KBM-7 (cell line): ENCODE results near the gene PTPN2.

Source experiments
- DNase-seq: peaks from one replicate; pipeline ENCODE4 v3.0.0-alpha.2; 2015
- in situ Hi-C: fragments of 300-500 bp; cut with MboI; formaldehyde crosslinking; loops from 2 replicates; pipeline ENCODE4 v1.14.3; 2020; ENCODE audit warnings: low sequenced_read_pairs, low pct_unique_long_range_greater_than_20kb, mixed read lengths

Gene PTPN2

DNA sequence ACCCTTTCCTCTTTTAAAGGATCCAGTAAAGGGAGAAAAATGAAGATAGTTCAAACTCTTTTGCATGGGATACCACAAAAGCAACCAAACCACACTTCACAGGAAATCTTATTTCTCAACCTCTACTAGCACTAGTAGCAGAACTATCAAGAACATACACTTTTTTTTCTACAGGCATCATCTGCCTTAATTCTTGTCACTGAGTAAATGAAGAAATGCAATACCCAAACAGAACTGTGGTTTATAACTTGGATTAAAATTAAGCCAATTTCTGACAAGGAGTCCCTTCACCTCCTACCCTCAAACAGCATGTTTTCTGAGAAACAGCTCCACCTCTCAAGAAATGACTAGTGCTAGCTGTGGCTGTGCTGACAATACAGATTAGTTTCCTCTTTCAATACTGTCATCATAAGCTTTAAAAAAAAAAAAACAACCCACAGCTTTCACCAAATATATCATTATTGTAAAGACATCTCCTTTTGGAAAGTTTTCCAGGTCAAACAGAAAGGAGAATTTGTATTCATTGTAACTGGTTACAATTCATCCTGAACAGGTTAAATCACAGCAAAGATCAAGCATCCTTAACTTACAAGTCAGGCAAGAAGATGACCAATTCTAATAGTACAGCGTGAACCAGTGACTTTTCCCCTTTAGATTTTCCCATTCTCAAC lies 44.4 kb downstream of the PTPN2 start:
- peak; percentile 53 for DNase-seq

DNA sequence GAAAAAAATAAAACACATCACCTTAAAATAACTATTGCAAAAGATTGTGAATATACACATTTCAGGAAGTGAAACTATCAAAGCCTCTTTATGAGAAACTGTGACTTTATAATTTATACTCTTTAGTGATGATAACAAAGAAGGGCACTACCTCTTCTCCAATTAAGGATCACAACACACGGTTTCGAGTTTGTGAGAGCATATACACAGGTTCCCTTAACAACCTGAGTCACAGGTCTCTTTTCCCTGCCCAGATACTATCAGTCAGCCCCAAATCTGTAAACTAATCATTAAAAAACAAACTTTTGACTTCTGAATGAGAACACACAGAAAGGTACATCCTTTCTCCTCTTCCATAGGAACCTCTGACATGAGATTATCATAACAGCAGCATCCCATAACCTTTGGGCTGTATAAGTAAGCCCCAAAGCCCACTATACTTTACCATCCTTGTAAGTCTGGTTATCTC lies 44.9 kb downstream of the PTPN2 start:
- in situ Hi-C loops: no loop called here
- no peak for DNase-seq

More for the DNA sequence above, 44.4 kb downstream of the PTPN2 start:
- in situ Hi-C loops: no loop called here

DNA sequence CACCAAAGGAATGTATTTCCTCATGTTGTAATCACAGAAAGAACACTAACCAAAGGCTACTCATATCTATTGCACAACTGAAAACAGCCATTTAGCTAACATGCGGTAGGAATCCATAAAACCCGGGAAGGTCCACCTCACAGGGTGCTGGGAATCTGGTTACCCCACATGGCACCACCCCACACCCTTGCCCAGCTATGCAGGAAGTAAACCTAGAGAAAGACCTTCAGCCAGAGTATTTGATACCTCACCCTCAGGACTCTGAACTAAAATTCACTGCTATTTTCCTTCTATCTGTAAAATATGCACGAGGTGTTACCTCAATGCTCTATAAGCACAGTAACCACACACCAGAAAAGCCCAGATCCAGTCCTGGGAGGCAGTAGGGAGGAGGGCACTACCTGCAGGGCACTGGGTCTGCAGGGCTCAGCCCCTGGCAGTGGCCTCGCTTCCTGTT lies 45.8 kb downstream of the PTPN2 start:
- peak; percentile 47 for DNase-seq

DNA sequence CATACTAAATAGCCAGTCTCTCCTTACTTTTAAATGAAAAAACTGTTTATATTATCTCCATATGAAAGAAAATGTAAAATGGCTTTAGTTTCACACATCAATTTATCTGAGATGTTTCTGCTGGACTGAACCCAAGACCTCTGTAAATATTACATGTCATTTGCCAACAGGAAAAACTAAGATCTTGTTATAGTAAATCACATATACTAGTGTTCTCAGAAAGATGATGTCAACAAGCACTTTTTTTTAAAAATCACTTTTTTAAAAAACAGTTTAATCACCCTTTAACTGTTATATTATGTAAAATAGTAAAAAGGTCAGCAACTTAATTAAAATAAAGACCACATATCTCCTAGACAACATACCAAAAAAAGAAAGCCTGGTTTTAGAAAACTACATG lies 46.3 kb downstream of the PTPN2 start:
- in situ Hi-C loops: no loop called here
- no peak for DNase-seq

More for the DNA sequence above, 45.8 kb downstream of the PTPN2 start:
- in situ Hi-C loops: no loop called here

DNA sequence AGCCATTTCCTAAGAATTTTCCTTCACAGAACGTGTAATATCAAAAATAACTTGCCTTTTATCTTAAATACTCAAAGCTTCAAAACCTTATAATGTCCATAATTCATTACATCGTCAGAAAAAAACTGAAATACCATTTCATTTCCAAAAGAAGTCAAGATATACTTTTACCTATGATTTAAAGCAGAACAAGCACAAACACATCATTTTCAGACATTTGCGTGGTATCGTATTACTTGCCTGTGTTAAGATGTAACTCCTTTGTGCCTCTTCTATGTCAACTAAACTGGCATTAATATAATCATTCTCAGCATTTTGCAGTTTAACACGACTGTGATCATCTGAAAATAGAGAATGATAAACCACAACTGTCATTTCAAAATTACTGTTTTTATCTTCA lies 47.5 kb downstream of the PTPN2 start:
- in situ Hi-C loops: no loop called here
- no peak for DNase-seq

DNA sequence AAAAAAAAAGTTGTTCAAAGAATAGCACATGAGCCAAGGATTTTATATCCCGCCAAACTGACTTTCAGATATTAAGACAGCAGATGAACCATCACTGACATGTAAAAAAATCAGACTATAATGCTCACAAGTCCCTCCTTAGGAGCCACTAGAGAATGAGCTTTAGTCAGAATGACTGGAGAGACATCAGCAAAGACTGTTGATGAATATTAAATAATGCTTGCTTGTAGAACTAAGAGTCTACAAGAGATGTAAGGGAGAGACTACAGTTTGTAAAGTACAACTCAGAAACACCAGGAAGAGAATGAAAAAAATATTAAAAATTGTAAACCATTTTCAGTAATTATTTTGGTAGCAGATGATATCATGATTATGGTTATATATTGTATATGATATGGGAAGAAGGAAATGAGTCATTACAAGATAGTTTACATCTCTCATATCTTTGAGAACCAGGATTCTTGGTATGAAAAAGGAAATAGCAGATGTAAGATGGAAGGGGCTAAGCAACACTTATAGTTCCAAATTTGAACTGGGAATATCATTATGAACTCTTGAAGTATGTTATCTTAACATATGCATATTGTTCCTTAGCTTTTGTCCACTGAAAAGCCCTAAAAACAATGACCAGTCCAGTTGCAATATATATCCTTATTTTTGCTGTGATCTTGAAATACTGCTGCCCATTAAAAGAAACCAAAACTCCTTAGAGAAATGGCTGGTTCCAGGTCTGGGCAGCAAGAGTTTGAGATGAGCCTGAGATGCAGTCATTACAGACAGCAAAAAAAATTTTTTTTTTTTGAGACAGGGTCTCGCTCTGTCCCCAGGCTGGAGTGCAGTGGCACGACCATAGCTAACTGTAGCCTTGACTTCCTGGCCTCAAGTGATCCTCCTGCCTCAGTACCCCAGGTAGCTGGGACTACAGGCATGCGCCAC lies 55.7 kb downstream of the PTPN2 start:
- no peak for DNase-seq
- in situ Hi-C loops: no loop called here

DNA sequence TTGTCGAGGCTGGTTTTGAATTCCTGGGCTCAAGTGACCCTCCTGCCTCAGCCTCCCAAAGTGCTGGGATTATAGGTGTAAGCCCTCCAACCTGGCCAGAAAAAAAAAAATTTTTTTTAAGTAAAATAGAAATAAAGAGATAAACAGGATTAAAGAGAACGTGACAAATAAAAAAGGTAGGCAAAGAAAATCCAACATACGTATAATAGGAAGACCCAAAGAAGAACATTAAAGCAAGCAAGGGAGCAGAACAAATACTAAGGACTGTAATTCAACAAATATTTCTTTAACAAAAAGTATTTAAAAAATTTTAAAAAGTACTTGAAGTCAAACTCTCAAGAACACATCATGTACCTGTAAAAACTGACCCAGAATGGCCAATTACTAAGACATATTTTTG lies 56.4 kb downstream of the PTPN2 start:
- in situ Hi-C loops: no loop called here
- no peak for DNase-seq

DNA sequence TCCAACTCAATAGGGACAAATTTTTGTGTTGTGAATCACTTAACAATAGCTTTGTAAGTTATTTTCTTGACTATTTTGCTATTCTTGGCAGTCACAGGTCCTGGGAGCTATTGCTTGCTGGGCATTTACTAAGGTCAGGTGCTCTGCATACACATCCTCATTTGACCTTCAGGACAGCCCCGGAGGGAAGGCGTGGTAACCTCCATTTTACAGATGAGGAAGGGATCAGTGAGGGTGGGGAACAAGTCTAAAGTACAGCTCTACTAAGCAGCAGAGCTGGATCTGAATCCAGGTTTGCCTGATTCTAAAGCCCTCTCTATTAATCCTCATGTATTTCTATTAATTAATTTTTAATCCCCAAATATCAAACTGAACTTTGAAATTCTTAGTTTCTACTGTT lies 58.8 kb downstream of the PTPN2 start:
- DNase-seq: no peak
- in situ Hi-C loops: no loop called here

DNA sequence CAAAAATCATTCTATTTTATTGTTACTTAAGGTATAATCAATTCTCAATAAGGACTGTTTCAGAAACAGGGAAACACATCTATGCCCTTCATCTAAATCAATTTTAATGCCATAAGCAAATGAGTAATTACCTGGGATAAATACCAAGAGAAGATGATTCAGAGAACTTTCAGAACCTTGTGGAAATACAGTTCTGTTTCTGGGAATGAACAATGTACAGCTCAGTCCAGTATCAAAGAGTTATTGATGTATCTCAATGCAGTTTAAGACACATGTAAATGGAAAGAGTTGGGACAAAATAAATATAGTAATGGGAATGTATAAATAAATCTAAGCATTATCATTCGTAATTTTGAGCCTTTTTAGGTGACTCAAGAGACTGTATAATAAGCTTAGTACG lies 60.1 kb downstream of the PTPN2 start:
- in situ Hi-C loops: no loop called here
- no peak for DNase-seq

DNA sequence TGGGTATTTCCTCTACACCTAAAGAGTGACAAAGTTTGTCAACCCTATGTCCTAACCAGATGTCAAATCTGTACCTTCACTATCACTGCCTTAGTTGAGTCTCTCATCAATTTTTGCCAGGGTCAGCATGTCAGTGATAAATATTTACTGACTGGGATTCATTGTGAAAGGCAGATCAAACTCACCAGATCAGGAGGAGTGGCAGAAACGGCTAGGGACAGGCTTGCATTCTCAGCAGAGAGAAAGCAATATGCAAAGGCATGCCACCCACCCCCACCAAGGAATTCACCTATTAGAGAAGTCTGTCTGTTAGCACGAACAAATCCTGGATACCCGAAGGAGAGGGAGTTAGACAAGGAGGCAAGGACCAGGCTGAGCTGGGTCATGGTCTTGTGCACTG lies 62.6 kb downstream of the PTPN2 start:
- in situ Hi-C loops: no loop called here
- DNase-seq: no peak

DNA sequence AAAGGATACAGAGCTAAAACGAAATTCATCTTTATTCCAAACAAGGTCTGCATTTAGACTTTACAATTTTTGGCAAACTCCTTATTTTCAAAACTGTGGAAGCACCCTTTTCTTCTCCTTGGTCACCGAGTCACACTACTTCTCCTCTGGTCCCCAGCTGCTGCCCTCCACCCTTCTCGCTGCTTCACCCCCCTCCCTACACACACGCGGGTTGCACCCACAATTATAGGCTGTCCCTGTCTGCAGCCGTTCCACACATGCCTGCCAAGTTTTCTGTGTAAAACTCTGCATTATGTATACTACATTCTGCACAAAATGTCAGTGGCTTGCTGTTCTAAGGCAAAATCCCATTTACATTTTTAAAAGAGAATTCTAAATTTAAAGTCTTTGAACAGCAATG lies 63.5 kb downstream of the PTPN2 start:
- DNase-seq: no peak
- in situ Hi-C loops: no loop called here

DNA sequence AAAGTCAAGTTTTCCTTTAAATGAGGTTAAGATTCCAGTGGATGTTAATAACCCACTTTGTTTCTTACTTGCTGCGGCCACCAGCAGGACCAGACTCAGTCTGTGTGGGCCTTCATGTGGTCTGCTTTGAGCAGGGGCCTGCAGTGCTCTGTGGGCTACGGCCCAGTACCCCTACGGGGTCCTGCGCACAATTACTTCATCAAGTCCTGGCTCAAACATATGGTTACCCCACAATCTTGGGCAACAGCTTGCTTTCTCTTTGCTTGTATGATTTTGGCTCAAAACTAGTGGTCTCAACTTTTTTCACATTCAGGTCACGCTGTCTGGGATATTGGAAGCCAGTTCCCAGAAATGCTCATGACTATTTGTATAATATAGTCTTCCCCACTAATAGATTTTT lies 64.2 kb downstream of the PTPN2 start:
- no peak for DNase-seq
- in situ Hi-C loops: no loop called here

DNA sequence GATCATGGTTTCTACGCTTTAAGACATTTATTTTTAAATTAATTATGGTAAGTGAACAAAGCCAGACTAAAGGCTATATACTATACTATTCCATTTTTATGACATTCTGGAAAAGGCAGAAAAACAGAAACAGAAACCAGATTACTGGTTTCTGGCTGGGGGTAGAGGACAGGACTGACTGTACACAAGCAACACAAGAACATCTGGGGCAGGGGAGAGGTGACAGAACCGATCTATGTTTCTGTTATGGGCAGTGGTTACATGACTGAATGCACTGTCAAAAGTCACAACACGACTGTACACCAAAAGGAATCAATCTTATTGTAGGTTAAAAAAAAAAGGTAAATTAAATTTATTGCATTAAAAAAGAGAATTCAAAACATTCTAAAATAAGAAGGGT lies 64.7 kb downstream of the PTPN2 start:
- in situ Hi-C loops: no loop called here
- DNase-seq: no peak

DNA sequence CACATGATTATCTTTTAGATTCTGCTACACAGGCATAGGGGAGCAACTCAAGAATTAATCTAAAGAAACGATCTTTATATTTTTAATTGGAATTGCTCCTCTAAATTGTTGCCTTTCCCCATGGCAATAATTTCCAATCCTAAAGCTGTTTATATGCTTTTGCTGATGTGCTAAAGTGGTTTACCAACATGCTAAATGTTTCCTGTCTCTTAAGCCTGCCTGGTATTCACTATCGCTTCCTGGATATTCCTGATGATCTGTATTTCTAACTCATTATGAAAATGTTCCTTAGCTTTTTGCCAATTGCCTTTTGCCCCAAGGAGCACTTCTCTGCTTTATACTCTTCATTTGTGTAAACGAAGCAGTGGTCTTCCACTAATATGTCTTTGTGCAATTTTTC lies 65.8 kb downstream of the PTPN2 start:
- in situ Hi-C loops: no loop called here
- DNase-seq: no peak

DNA sequence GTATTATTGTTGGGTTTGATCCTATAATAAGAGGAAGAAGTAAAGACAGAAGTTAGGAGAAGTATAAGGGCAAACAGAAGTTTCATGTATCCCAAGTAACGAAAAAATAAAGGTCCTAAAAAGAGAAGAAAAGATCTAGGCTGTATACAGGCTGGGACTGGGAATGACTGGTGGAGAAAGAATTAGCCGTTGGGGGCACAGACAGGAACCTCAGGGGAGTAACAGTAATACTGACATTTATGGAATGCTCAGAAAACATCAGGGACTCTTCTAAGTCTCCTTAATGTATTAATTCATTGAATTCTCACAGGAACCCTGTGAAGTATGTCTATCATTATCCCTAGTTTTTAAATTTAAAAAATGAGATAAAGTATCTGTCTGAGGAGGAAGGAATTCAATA lies 67.6 kb downstream of the PTPN2 start:
- DNase-seq: no peak
- in situ Hi-C loops: no loop called here

DNA sequence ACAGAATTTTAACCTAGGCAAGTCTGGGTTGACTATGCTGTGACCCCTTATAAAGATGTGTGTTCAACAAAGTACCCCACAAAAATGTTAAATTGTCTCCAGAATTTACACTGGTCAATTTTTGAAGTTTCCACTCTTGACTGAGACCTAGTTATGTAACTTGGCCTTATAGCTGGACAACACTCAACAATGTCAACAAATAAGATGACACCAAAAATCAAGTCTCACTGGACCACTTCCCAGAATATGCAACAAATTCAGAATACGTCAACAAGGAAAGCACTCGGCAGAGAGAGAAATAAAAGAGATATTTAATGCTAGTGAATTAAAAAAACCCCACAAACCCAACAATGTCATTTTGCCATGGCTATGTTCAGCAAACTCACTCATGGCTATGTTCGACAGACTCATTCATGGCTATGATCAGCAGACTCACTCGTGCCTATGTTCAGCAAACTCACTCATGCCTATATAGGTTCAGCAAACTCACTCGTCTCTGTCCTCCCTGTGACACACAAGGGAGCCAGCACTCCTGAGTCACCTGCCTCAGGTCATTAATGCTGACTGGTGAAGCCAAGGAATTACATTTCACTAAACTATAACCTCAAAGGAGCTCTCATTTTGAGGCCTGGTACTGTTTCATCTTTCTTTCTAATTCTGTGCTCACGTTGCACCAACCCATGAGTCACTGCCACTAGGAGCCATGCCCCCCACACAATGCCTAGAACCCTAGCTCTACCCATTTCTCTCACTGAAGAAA lies 72.7 kb downstream of the PTPN2 start:
- in situ Hi-C loops: no loop called here
- no peak for DNase-seq

DNA sequence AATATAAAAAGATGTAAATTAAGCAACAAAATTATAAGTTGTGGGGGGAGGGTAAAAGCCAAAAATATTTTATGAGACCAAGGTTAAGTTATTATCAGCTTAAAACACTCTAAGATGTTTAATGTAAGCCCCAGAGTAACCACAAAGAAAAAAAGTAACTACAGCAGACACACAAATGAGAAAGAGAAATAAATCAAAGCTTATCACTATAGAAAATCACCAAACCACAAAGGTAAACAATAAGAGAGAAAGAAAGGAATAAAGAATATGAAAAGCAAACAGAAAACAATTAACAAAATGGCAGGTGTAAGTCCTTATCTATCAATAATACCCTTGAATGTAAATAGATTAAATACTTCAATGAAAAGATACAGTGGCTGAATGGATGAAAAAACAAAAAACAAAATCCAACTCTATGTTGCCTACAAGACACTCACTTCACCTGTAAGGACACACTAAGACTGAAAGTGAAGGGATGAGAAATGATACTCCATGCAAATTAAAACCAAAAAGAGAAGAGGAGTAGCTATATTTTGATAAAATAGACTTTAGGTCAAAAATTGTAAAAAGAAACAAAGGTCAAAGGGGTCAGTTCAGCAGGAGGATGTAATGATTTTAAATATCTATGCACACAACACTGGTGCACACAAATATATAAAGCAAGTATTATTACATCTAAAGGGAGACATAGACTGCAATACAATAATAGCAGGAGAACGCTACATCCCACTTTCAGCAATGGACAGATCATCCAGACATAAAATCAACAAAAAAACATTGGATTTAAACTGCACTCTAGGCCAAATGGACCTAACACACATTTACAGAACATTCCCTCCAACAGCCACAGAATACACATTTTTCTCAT lies 80.7 kb downstream of the PTPN2 start:
- no peak for DNase-seq
- in situ Hi-C loops: no loop called here

DNA sequence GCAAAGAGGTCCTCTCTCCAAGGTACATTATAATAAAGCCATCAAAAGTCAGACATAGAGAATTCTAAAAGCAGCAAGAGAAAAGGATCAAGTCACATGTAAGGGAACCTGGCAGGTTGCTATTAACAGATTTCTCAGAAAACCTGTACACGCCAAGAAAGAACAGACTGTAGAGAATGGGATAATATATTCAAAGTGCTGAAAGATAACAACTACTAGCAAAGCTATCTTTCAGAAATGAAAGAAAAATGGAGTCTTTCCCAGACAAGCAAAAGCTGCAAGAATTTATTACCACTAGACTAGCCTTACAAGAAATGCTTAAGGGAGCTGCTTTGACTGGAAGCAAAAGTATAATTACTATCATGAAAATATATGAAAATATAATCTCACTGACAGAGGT lies 81.5 kb downstream of the PTPN2 start:
- DNase-seq: no peak
- in situ Hi-C loops: no loop called here

DNA sequence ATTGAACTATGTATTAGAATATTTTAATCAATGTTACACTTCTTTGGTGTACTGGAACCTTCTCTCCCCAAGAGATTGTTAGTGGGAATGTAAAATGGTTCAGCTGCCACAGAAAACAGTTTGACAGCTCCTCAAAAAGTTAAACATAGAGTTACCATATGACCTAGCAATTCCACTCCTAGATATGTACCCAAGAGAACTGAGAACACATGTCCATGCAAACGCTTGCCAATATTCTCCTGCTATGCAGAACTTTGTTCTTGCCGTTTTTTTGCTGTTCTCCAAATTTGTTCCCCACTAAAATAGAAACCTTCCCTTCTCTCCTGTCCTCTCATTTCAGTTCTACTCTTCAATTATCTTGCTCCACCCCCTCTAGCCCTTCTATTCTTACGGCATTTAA lies 87.6 kb downstream of the PTPN2 start:
- no peak for DNase-seq
- in situ Hi-C loops: no loop called here
